Spleen (tissue), 7 donors: Measurements from ENCODE around the gene ATP5IF1.

Experiments used
- POLR2A ChIP-seq, 3 donors: fragments of 450-650 bp; IDR thresholded peaks; one replicate each; pipeline ENCODE4 v1.5.1; 2017; ENCODE audit warnings: antibody characterized with exemption in 3 of 3, mild to moderate bottlenecking in 1 of 3
- POLR2AphosphoS5 ChIP-seq, 3 donors: sonication (generic); formaldehyde crosslinking; IDR thresholded peaks; one replicate each; pipeline ENCODE4 v1.5.1; 2017; ENCODE audit warnings: antibody characterized with exemption in 3 of 3
- TF ChIP-seq, protein P1 (sequence below), 11 experiments: fragments of 200-600 bp in 7 of 11; fragments of 450-650 bp in 4 of 11; sonication (generic) in 4 of 11; IDR thresholded peaks in 8 of 11; conservative IDR thresholded peaks in 3 of 11; 1 replicate in 7 of 11; 2 replicates in 4 of 11; pipeline versions ENCODE4 v1.4.0 to v1.8.0; 2016 to 2021; ENCODE audit warnings: antibody characterized with exemption in 11 of 11, inconsistent platforms in 4 of 11, mild to moderate bottlenecking in 1 of 11
- donor health status: DM: no; HTN: no; CAD: no; lungs with moderate emphysema.
- donor health status: DM: no; HTN: no; CAD: no.
- donor health status: DM: no; HTN: no; CAD: no.

DNA sequence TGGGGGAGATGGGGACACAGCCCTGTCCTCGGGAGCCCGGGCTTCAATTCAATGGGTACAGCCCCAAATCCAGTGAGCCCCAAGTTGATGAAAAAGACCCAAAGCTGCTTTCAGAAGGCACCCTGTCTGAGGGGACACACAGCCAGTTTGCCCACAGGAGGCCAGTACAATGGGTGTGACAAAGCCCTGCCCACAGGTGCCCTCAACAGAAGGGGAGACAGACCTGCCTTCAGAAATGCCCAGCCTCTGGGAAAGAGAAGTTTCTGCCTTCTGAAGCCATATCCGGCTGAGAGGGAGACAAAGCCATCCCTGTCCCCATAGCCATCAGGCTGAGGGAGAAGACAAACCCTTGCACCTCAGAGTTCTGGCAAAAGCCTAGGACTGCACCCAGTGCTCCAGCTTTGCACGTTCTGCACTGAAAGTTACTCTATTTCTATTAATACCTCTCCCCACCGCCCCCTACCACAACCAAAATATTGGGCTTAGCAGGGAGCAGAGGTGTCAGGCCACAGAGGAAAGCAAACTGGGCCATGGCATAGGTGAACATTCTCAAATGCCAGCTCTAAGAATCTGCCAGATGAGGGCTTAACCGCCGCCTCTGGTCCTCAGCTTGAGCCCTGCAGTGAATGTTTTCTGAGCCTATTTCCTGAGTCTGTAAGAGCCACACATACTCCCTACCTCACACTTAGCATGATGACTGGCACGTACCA is 41.4 kb upstream of the ATP5IF1 start:
- TF ChIP-seq, protein P1, sequence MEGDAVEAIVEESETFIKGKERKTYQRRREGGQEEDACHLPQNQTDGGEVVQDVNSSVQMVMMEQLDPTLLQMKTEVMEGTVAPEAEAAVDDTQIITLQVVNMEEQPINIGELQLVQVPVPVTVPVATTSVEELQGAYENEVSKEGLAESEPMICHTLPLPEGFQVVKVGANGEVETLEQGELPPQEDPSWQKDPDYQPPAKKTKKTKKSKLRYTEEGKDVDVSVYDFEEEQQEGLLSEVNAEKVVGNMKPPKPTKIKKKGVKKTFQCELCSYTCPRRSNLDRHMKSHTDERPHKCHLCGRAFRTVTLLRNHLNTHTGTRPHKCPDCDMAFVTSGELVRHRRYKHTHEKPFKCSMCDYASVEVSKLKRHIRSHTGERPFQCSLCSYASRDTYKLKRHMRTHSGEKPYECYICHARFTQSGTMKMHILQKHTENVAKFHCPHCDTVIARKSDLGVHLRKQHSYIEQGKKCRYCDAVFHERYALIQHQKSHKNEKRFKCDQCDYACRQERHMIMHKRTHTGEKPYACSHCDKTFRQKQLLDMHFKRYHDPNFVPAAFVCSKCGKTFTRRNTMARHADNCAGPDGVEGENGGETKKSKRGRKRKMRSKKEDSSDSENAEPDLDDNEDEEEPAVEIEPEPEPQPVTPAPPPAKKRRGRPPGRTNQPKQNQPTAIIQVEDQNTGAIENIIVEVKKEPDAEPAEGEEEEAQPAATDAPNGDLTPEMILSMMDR (IDR thresholded peaks at IDR 0.05 in 8 of 11, conservative IDR thresholded peaks at IDR 0.05 in 3 of 11): no peak
- TF ChIP-seq POLR2A (IDR thresholded peaks at IDR 0.05) (no peak), POLR2AphosphoS5 (IDR thresholded peaks at IDR 0.05) (no peak)
